GM19452 (cell line): ENCODE results near the gene MAFB.

Experiments
- ATAC-seq: cut with Tn5 transposase; IDR thresholded peaks from one replicate; pipeline ENCODE4 v1.9.1; 2021; ENCODE audit not compliant: unreplicated experiment

The MAFB gene

GRCh38 chr20:40635971-40636370, 53.1 kb downstream of the MAFB start:
- no peak for ATAC-seq
